ENCODE data around the gene CATSPERE. TPM values are rescaled to one million over a fixed set of nuclear protein-coding genes. Genes with fewer than 3 reads are reported as not detected.

CATSPERE gene
- total and polyA plus RNA-seq, 2 of the 8 experiments (the other 6 are each of a cell fraction or from before 2014, with no cell fraction given): 0.05 to 0.45 TPM

- no peak for TF ChIP-seq RNF2 (IDR thresholded peaks at IDR 0.05; ENCODE audit: borderline replicate concordance, low read depth, low read length, missing control alignments, poor library complexity, severe bottlenecking)
- TF ChIP-seq ATF3 (IDR thresholded peaks at IDR 0.05; ENCODE audit: insufficient read depth, low read depth, low read length): no peak
- TF ChIP-seq SIN3A (conservative IDR thresholded peaks at IDR 0.05 in 1 of 2, IDR thresholded peaks at IDR 0.05 in 1 of 2; ENCODE audit: low read depth in 1 of 2, low read length in 2 of 2): 0 out of 4 replicates have a peak, but pooled peaks of 1 of the 2 experiments have one; percentile 28
- no peak for TF ChIP-seq HDAC6 (IDR thresholded peaks at IDR 0.05; ENCODE audit: low read depth, low read length)
- no peak for TF ChIP-seq CTBP2 (IDR thresholded peaks at IDR 0.05; ENCODE audit: borderline replicate concordance, insufficient read depth, insufficient read length, low read length)
- TF ChIP-seq TBP (IDR thresholded peaks at IDR 0.05; ENCODE audit: low read depth, low read length): peak; percentile 65
- TF ChIP-seq SP2 (IDR thresholded peaks at IDR 0.05; ENCODE audit: low read length): no peak
- peak; percentile 86 for TF ChIP-seq YY1 (IDR thresholded peaks at IDR 0.05; ENCODE audit: low read depth, low read length)
- no peak for TF ChIP-seq SIX5 (IDR thresholded peaks at IDR 0.05; ENCODE audit: low read depth, low read length)
- TF ChIP-seq CTCF (IDR thresholded peaks at IDR 0.05; ENCODE audit: control extremely low read depth in 1 of 3, insufficient read depth in 1 of 3, low read depth in 1 of 3, low read length in 3 of 3): no peak
- TF ChIP-seq PHF8 (conservative IDR thresholded peaks at IDR 0.05; ENCODE audit: low read depth, low read length): peak; percentile 91
- peak; percentile 78 for TF ChIP-seq BACH1 (IDR thresholded peaks at IDR 0.05; ENCODE audit: low read length)
- TF ChIP-seq TAF1 (IDR thresholded peaks at IDR 0.05; ENCODE audit: low read depth, low read length): peak; percentile 83
- TF ChIP-seq TEAD4 (IDR thresholded peaks at IDR 0.05; ENCODE audit: low read depth, low read length): peak; percentile 31; the same call in 1 of the 2 replicates
- TF ChIP-seq RXRA (IDR thresholded peaks at IDR 0.05; ENCODE audit: insufficient read depth, low read depth, low read length): no peak
- peak; percentile 85 to 96 for TF ChIP-seq POLR2A (IDR thresholded peaks at IDR 0.05; ENCODE audit: control extremely low read depth in 1 of 2, low read depth in 2 of 2, low read length in 2 of 2)
- TF ChIP-seq POLR2AphosphoS5 (IDR thresholded peaks at IDR 0.05; ENCODE audit: low read depth, low read length): peak; percentile 92; the same call in 1 of the 2 replicates
- TF ChIP-seq MAX (IDR thresholded peaks at IDR 0.05): peak; percentile 82
- no peak for TF ChIP-seq JUND (IDR thresholded peaks at IDR 0.05; ENCODE audit: low read length)
- TF ChIP-seq BRCA1 (IDR thresholded peaks at IDR 0.05; ENCODE audit: low read depth, low read length): no peak
- no peak for TF ChIP-seq SP1 (IDR thresholded peaks at IDR 0.05; ENCODE audit: low read depth, low read length)
Observed at GRCh38 chr1:244461245-244462071, at the start of gene CATSPERE (continued).
